Stimulated activated CD4-positive, alpha-beta T cell treated with anti-CD3 and anti-CD28 coated beads, Interleukin-1b, Interleukin-23, amount 100 ng/mL, for 4 hours (primary cell): Measurements from ENCODE around the gene PCP2.

Experiments used
- DNase-seq, 2 donors: peaks; one replicate each; pipeline ENCODE4 v3.0.0-alpha.2; 2020; ENCODE audit warnings: low read depth in 2 of 2

PCP2 gene

DNA sequence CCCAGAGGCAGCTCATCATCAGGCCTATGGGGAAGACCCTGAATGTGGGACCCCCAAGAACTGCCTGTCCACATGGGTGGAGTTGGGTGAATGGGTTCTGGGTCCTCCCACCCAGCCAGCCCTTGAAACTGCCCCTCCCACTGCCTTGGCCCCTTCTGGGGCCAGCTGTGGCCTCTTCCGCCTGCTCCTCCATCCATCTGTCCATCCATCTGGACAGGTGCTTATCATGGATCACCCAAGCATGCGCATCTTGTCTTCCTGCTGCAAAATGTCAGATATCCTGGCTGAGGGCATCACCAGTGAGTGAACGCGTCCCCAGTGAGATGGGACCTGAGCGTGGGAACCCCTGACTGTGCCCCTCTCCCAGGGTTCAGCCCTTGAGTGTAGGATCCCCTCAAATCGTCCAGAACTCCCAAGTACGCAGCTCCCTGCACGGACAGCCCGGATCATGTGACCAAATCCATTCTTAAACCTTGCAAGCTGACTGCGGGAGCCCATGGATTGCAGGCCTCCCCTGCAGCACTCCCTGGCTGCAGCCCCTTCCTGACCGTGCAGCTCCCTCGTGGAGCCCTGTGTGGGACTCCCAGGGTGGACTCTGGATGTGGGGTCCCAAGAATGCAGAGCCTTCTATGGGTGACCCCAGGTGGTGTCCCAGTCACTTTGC is 5.4 kb upstream of the PCP2 start:
- DNase-seq, result no peak

DNA sequence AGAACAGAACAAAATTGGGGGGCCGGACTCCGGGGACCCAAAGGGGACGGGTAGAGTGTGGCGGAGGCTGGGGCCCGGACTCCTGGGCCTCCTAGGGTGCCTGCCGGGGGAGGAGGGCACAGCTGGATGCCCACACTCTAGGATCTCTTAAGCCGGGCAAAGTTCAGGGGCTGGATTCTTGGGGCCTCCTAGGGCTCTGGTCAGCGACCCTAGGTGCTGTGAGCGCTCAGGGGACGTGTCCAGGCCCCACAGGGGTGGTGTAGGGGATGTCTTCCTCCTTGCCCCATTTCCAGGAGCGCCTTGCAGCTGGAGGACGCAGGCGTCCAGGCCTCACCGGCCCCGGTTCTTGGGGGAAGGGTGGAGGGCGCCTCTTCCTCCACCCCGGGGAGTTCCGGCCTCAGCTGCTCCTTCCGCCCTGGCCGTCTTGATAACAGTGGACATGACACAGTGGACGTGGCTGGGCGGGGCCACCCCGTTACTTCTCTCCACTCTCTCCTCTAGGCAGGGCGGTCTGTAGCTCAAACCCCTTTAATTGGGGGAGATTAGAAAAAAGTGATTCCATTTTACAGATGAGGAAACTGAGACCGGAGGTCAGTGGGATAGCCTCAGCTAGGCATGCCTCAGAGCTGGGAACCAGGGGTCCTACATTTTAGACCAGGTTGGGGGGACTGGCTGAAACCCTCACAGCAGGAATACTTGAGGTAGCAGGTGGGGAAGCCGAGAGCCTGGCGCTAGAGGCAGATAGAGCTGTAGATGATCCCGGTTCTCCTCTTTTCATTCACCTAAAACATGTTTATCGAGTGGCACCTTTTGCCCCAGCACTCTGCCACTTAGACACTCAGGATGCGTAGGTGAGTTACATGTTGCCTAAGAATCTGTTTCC is 4.1 kb upstream of the PCP2 start:
- no peak for DNase-seq

DNA sequence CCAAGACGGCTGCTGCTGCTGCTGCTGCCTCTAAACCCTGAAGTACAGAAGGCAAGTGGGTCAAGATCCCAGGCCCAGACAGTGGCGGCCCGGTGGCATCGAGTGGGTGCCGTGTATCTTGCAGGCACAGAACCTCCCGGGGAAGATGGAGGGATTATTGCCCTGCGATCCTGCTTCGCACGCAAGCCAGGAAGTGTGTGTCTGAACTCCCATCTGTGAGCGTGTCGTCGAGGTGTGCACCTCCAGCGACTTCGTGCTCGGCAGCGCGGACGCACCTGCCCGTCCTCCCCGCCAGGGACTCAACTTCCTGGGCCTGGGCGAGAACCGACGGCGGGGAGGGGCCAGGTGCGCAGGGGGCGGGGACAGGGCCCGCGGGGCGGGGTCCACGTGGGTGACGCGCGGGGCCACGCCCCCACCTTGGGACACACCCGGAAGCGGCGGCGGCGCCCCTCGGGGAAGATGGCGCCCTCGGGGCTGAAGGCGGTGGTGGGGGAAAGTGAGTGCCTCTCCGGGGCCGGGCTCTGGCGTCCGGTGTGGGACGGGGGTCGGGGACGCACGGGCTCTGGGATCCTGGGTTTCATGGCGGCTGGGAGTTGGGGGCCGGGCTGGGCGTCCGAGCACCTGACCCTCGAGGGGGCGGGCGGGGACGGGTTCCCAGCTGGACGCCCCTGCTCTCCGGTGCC is 3.3 kb upstream of the PCP2 start, which contains the start of gene STXBP2:
Gene STXBP2, plus strand, starts transcription at position 420 of the 683 bp plus-strand sequence. Its CDS starts 40 bp downstream, at position 460.
- DNase-seq, result peak; percentile 94

DNA sequence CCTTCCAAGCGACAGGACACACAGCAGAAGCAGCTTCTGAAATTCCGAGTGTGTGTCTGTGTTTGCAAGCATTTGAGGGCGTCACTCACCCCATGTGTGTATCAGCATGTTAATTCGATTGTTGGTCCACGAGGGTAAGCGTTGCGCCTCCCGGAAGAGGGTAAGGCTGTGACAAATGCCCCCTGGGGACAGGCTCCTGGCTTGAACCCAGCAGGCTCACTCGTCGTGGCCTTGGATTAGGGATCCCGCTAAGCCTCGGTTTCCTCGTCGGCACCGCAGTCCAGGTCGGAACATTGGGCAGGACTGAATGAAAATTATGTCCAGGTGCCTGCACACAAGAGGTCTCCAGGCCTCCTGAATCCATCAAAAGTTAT is 2.8 kb upstream of the PCP2 start:
- no peak for DNase-seq

DNA sequence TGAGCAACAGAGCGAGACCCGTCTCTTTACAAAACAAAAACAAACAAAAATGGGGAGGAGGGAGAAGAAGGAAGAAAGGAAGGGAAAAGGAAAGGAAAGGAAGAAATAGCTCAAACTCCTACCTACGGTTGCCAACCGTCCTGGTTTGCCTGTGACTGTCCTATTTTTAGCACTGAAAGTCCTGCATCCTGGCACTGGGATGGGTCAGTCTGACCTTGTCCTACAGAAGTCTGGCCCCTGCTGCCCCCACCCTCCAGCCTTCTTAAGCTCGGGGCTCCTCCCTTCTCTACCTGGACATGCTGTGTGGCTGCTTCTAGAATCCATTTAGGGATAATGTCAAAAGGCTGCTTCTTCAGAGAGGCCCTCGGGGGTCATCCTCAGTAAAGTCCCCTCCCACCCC is 2.2 kb upstream of the PCP2 start:
- DNase-seq, result no peak

DNA sequence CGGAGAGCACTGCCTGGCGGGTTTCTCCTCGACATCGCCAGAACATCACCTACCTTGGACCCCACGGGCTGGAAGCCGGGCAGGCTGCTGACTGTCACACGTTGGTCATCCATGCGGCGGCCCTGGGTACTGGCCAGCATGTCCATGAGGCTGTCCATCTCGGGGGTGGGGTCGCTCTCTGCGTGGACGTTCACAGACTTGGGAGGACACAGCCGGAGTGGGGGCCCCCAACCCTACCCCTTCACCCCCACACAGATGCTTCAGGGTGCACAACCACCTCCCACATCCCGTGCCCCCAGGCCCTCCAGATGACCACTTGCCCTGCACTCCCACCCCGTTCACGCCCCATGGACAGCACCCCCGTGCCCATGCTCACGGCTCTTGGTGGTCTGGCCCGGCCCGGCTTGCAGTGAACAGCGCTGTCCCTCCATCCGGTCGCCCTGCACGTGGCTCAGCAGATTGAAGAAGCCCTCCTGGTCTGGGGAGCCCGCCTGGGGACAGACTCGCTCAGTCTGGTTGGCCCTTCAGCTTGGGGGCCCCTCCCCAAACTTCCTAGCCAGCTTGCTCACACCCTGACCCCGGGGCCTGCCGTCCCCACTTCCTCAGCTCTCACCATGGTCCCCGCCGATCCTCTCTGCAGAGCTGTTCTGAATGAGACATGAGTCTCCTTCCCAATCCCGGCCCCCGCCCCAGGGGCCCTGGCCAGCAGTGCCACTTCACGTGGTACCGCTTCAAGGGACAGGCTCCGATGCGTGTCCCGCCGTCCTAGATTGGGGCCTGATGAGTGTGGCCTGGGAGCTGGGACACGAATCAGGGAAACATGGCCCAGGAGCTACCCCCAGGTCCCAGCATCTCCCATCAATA is 947 bp downstream of the PCP2 start:
- DNase-seq, result no peak

DNA sequence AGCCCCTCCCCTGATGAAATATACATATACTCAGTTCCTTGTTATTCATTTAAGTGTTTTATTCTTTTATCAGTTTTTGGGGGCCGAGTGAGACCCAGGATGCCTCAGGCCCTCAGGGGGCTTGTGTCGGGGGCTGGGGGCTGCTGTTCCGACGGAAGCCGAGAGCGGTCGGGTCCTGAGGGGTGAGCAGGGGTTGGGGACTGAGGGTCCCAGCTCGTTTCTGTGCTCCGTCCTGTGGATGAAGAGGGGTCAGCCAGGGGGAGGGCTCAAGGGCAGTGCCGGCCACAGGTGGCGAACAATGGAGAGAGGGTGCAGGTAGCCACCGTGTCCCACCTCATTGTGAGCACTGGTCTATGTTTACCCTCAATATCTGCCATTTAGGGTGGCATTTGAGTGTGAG is 1.9 kb downstream of the PCP2 start:
- DNase-seq, result no peak

DNA sequence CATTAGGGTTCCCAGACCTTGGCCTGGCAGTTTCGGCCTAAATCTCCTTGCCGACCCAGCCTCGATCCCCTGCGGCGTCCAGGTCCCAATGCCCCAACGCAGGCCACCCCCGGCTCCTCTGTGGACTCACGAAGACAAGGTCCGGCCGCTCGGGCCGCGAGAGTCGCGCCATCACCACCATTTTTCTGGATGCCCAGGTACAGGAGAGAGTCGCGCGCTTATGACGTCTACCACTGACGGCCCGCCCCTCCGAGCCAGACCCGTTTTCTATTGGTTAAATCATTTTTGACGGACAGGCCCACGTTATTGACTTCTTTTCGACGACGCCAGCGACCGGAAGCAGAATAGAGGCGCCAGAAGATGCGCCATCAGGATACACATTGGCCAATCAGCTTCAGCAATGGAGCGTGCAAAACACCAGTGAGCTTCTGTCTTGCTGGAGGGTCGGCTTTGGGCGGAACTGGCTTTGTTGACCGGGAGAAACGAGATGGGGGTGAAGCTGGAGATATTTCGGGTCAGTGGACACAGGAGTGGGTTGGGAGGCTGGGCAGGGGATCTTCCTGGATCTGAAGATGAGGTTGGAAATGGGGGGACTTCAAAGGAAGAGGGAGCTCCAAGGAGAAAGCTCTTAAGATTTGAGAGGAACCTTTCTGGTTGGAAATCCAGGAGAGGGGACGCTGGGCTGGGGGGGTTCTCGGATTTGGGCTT is 4.0 kb downstream of the PCP2 start, which contains the start of the genes PET100 and XAB2:
Gene PET100, plus strand, starts transcription at position 447 of the 708 bp plus-strand sequence. Its CDS starts 41 bp downstream, at position 488.
Gene XAB2, minus strand, starts transcription at position 199 of the 708 bp plus-strand sequence. Its CDS starts 18 bp downstream, at position 181.
- DNase-seq, result peak; percentile 82 to 92

DNA sequence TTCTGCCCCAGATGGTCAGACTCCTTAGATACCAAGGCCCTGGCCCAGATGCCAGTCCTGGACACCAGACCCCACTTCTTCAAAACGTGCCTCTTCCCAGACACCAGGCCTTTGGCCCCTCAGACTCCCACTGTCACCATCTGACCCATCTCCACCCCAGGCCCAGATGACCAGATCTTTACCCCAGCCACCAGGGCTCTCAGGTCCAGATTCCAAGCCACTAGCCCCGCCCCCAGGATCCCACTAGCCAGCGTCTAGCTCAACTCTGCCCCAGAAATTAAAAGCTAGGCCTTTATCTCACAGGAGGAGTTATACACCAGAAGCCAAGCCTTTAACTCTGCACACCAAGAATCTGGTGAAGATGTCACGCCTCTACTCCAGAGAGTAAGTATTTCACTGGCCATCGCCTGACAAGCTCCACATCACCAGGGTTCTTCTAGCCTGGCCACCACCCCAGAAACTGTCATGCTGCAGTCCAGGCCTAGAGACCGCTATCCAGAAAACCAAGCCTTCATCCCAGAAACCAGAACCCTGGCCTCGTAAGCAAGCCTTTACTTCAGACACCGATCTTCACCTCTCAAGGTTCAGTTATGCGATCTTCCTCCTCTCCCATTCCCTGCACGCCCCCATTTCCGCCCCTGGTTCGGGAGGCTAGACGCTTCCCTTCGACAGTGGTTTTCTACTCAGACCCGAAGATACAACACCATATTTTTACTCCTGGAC is 4.8 kb downstream of the PCP2 start:
- DNase-seq, result no peak

DNA sequence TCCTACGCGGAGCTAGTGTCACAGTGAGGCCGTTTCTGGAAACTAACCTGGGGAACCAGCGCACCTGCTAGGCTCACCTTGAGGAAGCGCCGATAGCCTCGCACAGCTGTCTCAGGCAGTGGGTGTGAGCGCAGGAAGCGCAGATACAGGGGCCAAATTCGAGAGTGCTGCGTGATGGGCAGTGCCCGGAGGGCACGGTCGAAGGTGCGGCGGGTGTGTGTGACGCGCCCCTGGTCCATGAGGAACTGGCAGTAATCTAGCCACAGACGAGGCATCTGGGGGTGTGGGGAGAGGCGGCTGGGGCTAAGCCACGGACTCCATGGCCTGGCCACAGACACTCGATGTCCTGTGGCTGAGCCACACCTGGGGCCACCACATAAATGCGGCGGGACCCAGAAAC is 6.4 kb downstream of the PCP2 start:
- DNase-seq, result no peak

DNA sequence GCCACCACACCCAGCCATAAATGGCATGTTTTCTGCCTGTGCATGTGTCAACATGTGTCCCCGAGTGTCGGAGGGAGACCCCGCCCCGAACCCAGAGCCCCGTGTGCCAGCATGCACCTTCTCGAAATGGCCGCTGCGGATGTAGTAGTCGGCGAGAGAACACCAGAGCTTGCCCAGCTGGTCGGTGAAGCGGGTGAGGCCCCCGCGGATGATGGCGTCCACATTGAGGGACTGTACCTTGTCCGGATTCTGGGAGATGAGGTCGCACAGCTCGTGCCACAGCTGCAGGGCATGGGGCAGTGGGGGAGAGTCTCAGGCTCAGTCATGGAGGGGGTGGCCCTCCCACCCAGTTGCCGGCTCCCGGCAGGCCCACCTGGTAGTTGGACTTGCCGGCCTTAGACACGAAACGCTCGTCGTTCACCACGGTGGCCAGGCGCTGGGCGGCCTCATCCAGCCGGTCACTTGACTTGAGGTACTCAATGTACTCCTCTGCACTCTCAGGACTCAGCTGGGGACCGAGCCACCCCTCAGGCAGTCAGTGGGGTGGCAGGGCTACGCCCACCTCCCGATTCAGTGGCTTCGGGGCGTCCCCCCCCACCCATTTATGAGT is 7.7 kb downstream of the PCP2 start:
- DNase-seq, result no peak

DNA sequence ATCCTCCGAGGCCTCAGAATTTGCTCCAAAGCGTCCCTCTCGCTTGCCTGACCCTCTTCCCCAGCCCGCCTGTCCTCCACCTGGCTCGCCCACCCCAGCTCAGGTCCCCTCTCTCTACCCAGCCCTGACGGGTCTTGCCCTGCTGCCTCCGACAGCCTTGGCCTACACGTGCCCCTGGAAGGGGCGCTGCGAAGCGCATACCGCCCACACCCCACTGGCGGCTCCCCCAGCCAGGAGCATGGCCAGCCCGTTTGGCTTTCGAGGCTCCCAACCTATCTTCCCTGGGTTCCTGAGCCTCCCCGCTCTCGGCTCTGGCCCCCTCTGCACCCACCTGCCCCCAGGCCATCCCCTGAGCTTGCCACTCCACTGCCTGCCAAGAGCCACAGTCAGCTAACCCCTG is 8.7 kb downstream of the PCP2 start:
- no peak for DNase-seq

DNA sequence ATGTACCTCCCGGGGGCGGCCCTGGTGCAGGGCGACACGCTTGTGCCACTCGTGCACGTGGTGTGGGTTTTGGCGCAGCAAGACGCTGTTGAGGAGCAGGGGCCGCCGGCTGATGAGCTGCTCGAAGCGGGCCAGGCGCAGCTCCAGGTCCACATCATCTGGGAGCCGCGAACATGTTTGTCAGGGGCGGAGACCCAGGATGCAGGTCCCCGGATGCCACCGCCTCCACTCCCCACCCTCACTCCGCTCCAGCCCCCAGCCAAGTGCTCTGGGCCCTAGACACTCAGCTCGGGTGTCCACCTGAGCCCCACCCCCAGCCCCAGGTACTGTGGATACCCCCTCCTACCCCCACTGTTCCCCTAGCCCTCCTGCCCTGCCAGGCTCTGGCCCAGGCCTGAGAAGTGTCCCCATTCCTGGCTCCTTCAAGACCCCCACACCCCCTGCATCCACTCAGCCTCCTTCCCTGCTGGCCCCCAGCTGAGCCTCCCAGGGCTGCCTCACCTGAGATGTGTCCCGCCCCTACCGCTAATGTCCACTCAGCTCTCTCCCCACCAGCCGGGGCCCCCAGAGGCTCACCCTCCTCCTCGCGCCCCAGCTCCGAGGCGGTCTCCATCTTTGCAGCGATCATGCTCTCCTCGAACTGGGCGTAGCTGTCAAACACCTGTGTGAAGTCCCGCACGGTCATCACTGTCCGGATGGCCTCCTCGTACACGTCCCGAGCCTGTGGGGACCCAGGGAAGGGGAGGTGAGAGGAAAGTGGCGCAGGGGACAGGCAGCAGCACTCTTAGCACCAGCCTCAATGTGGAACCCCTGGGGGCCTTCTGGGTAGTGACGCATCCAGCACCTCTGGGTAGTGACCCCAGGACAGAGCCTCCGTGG is 9.6 kb downstream of the PCP2 start:
- DNase-seq, result no peak

DNA sequence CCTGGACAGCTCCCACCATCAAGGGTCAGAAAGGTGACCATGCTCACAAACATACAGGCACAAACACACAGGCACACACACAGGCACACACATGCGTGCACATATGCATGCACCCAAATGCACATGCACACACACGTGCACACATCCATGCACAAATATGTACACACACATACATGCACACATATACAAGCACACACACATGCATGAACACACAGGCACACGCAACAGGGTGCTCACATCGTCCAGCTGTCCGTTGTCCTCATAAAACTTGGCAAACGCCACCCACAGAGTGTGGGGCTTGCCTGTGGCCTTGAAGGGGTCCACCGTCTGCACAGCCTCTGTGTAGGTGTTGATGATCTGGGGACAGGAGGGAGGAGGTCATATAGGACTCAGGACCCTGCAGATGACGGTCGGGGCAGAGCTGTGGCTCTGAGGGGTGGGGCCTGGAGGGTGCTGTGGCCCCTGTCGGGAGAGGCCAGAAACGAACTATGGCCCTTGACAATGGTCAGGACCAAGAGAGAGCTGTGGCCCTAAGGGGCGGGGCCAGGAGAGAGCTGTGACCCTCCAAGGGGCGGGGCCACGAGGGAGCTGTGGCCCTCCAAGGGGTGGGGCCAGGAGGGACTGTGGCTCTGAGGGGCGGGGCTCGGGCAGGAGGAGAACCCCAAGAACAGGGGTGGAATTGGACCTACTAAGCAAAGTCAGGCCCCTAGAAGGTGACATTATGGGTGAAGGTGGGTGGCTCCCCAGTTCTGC is 10.4 kb downstream of the PCP2 start:
- no peak for DNase-seq

DNA sequence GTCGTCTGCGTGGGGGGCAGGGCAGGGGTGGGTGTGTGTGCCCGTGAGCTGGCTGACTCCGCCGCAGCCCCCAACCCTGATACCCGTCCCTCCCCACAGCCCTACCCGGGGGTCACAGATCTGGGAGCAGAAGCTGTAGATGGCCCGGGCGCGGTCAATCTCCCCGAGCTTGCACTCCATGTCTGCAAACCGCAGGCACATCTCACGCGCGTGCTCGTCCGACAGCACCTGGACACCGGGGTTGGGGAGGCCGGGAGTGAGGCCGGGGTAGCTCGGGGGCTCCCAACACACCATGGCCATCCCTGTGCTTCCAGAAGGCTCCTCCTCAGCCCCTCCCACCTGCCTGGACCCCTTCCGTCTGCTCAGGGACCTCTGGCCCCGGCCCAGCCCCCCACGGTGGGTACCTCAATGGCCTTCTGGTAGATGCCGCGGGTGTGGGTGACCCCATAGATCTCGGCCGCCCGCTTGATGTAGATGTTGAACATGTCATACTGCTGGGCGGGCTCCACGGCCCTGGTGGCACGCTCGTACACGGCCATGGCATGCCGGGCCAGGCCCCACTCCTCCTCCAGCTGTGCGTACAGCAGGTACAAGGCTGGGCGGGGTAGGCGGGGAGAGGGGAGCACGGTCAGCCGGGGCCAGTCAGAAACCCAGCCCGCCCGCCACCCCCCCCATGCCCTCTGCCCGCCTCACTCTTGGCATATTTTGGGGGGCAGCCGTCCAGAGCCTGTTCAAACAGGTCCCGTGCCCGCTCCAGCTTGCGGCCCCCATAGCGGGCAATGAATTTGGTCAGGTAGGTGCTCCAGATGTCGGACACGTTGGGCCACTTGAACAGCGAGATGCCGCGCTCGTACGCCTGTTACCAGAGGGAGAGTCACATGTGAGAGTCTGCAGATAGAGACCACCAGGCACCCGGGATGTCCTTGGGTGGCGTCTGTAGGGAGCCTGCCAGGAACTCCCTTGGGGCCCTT is 12.8 kb downstream of the PCP2 start:
- no peak for DNase-seq

DNA sequence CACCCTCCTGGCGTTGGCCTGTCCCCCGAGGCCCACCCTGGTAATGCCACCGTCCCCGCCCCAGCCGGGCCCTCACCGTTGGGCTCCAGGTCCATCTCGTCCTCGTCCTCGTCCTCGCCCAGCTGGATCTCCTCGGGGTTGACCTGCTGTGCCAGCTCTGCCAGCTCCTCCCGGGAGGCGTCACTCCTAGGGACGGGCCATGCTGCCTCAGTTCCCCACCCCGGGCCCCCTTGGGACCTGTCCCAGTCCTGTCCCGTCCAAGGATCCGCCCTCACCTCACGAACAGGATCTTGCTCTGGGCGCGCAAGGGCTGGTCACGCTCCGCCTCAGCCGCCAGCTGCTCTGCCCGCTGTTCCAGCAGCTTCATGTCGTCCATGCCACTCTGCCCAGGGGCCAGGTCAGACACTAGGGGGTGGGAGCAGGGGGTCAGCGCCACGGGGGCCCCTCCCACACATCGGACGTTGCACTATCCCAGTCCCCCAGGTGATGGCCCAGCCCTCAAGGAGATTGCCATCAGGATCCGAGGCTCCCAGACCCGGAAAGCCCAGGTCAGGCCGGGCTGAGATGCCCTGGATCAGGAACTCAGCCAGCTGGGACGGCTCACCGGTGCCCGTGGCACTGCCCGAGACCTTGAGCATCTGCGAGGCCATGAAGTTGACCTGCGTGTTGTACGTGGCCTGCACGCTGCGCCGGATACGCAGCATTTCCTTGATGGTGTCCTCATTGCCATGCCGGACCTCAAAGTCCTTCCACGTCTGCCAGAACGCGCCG is 13.7 kb downstream of the PCP2 start:
- no peak for DNase-seq
